Sciatic nerve (tissue), 2 donors: Measurements from ENCODE around the gene NOCT. TPM values are rescaled to one million over a fixed set of nuclear protein-coding genes. Genes with fewer than 3 reads are reported as not detected.
"Not testable (repeated sequence)": the region's sequence is repeated elsewhere in the genome, so short reads cannot be mapped to it uniquely, and the experiment has no call there.

Experiments used
- ATAC-seq: fragments of 200-7000 bp; cut with Tn5 transposase; one replicate; pipeline ENCODE4 v1.9.1; 2020; ENCODE audit warnings: mild to moderate bottlenecking, moderate library complexity
- DNase-seq: peaks from one replicate; pipeline ENCODE4 v3.0.0-alpha.2; 2020; ENCODE audit warnings: low spot score
- intact Hi-C: fragments of 100-400 bp; cut with DNase I; formaldehyde crosslinking; loops from one replicate; pipeline ENCODE4 v1.14.2; 2022
- total RNA-seq: library from RNA; stranded (reverse); fragmentation: NEBNext Ultra II Directional; extraction: Animal tissue kit (Norgen Biotek cat#: 25700); gene quantifications from one replicate; pipeline ENCODE4 v1.2.1, GENCODE V29; 2021
- donor health status: DM: no; HTN: no; CAD: no.
- donor health status: DM: no; HTN: no; CAD: no.

NOCT gene
- total RNA-seq, 1 donor from 2014 or later = 4.1 TPM

- intact Hi-C loops = no loop called here
- no peak for ATAC-seq
- no peak for DNase-seq
Measured at GRCh38 chr4:139005774-139006173, 9.8 kb upstream of the NOCT start.

- intact Hi-C loops = no loop called here
- no peak for ATAC-seq
- DNase-seq = no peak
Measured at GRCh38 chr4:139007640-139008039, 7.9 kb upstream of the NOCT start.

- ATAC-seq, intact Hi-C loops, DNase-seq: not testable (repeated sequence)
Measured at GRCh38 chr4:139008278-139008677, 7.3 kb upstream of the NOCT start.

- ATAC-seq = no peak
- no peak for DNase-seq
- intact Hi-C loops = no loop called here
Measured at GRCh38 chr4:139009702-139010101, 5.9 kb upstream of the NOCT start.

- DNase-seq (no peak), ATAC-seq (no peak)
- intact Hi-C loops = no loop called here
Measured at GRCh38 chr4:139011225-139011950, 4.2 kb upstream of the NOCT start.

- DNase-seq = no peak
- ATAC-seq = peak; percentile 75
- intact Hi-C loops = no loop called here
Measured at GRCh38 chr4:139014371-139015268, 961 bp upstream of the NOCT start.

- intact Hi-C loops = no loop called here
- no peak for DNase-seq
- ATAC-seq = no peak
Measured at GRCh38 chr4:139015948-139016471, 429 bp downstream of the NOCT start.

- intact Hi-C loops = no loop called here
- no peak for ATAC-seq
- DNase-seq = no peak
Measured at GRCh38 chr4:139017861-139018260, 2.3 kb downstream of the NOCT start.

- ATAC-seq = no peak
- intact Hi-C loops = no loop called here
- no peak for DNase-seq
Measured at GRCh38 chr4:139018501-139018900, 2.9 kb downstream of the NOCT start.

GRCh38 chr4:139018971-139019758 lies 3.6 kb downstream of the NOCT start:
- DNase-seq (no peak), ATAC-seq (no peak)
- intact Hi-C loops = no loop called here

- intact Hi-C loops = loop anchor here (10.0 kb wide), 1 partner anchor 274 kb away; no protein-coding TSS in a partner anchor
- DNase-seq = no peak
- ATAC-seq = no peak
Measured at GRCh38 chr4:139020384-139020783, 4.8 kb downstream of the NOCT start.

- ATAC-seq, DNase-seq: not testable (repeated sequence)
- intact Hi-C loops = loop anchor here (10.0 kb wide), 1 partner anchor 274 kb away; no protein-coding TSS in a partner anchor
Measured at GRCh38 chr4:139021071-139021470, 5.5 kb downstream of the NOCT start.

GRCh38 chr4:139022835-139023234 lies 7.3 kb downstream of the NOCT start:
- no peak for ATAC-seq
- intact Hi-C loops = loop anchor here (10.0 kb wide), 1 partner anchor 272 kb away; no protein-coding TSS in a partner anchor

GRCh38 chr4:139024686-139025085 lies 9.1 kb downstream of the NOCT start:
- DNase-seq (no peak), ATAC-seq (no peak)
- intact Hi-C loops = loop anchor here (10.0 kb wide), 1 partner anchor 270 kb away; no protein-coding TSS in a partner anchor

More at GRCh38 chr4:139022835-139023234, 7.3 kb downstream of the NOCT start:
- no peak for DNase-seq

GRCh38 chr4:139025841-139026240 lies 10.3 kb downstream of the NOCT start:
- intact Hi-C loops = loop anchor here (10.0 kb wide), 1 partner anchor 269 kb away; no protein-coding TSS in a partner anchor
- DNase-seq (no peak), ATAC-seq (no peak)

- no peak for ATAC-seq
- intact Hi-C loops = loop anchor here (10.0 kb wide), 1 partner anchor 267 kb away; no protein-coding TSS in a partner anchor
- no peak for DNase-seq
Measured at GRCh38 chr4:139027776-139028175, 12.2 kb downstream of the NOCT start.

- intact Hi-C loops = loop anchor here (10.0 kb wide), 1 partner anchor 267 kb away; no protein-coding TSS in a partner anchor
- ATAC-seq (no peak), DNase-seq (no peak)
Measured at GRCh38 chr4:139028191-139028661, 12.6 kb downstream of the NOCT start.

GRCh38 chr4:139029866-139030363 lies 14.3 kb downstream of the NOCT start:
- intact Hi-C loops = loop anchor here (10.0 kb wide), 1 partner anchor 265 kb away; no protein-coding TSS in a partner anchor
- not testable (repeated sequence) for DNase-seq, ATAC-seq
